CD4-positive, alpha-beta T cell (primary cell): ENCODE results near the gene RIPOR3. TPM values are rescaled to one million over a fixed set of nuclear protein-coding genes. Genes with fewer than 3 reads are reported as not detected.

Source experiments
- ATAC-seq: fragments of 200-7000 bp; cut with Tn5 transposase; one replicate; pipeline ENCODE4 v1.10.0; 2022; ENCODE audit warnings: mild to moderate bottlenecking; ENCODE audit not compliant: poor library complexity
- CTCF ChIA-PET: fragments of 350-600 bp; sonication (Branson Sonifier 250); formaldehyde crosslinking; loops from one replicate; lab custom pipeline; 2021; ENCODE audit warnings: antibody characterized with exemption, inconsistent platforms; lab: Charles Lee
- POLR2A ChIA-PET: fragments of 350-600 bp; sonication (Branson Sonifier 250); formaldehyde crosslinking; loops from one replicate; lab custom pipeline; 2021; ENCODE audit warnings: antibody characterized with exemption, inconsistent platforms; lab: Charles Lee
- DNase-seq, 14 experiments: peaks; one replicate each; pipeline ENCODE4 v3.0.0-alpha.2; 2013 to 2020; ENCODE audit warnings: mixed read lengths in 2 of 14
- H3K27ac ChIP-seq, 2 donors: one replicate each; pipeline versions ENCODE4 v1.5.1 to v1.7.0; 2013; ENCODE audit warnings: low read length in 2 of 2, low read depth in 1 of 2, mild to moderate bottlenecking in 1 of 2
- H3K27me3 ChIP-seq, 2 experiments: 1 replicate in 1 of 2; 2 replicates in 1 of 2; pipeline versions ENCODE4 v1.6.1 to v1.7.0; 2013; ENCODE audit warnings: low read length in 2 of 2, control low read depth in 1 of 2, mild to moderate bottlenecking in 1 of 2, moderate library complexity in 1 of 2; ENCODE audit not compliant: insufficient read depth in 2 of 2, control insufficient read depth in 1 of 2
- H3K36me3 ChIP-seq: one replicate; pipeline ENCODE4 v1.6.1; 2013; ENCODE audit warnings: low read length, control low read depth; ENCODE audit not compliant: insufficient read depth
- H3K4me1 ChIP-seq: one replicate; pipeline ENCODE4 v1.6.1; 2013; ENCODE audit warnings: low read length, control low read depth; ENCODE audit not compliant: insufficient read depth
- H3K4me3 ChIP-seq: one replicate; pipeline ENCODE4 v1.5.1; 2013; ENCODE audit warnings: mild to moderate bottlenecking, low read length, moderate library complexity
- H3K9me3 ChIP-seq, 2 experiments: 1 replicate in 1 of 2; 2 replicates in 1 of 2; pipeline versions ENCODE4 v1.6.1 to v1.7.0; 2013; ENCODE audit warnings: low read length in 2 of 2, mild to moderate bottlenecking in 2 of 2, control low read depth in 1 of 2, moderate library complexity in 1 of 2; ENCODE audit not compliant: control insufficient read depth in 1 of 2, insufficient read depth in 1 of 2
- H3K27ac Mint-ChIP-seq: one replicate; pipeline ENCODE4 v1.8.0; 2020; ENCODE audit warnings: mixed read lengths
- H3K27me3 Mint-ChIP-seq: one replicate; pipeline ENCODE4 v1.8.0; 2021; ENCODE audit warnings: mixed read lengths
- H3K36me3 Mint-ChIP-seq: one replicate; pipeline ENCODE4 v1.8.0; 2021; ENCODE audit warnings: low read depth, mixed read lengths
- H3K4me1 Mint-ChIP-seq: one replicate; pipeline ENCODE4 v1.8.0; 2021; ENCODE audit warnings: low read depth, mixed read lengths
- H3K4me3 Mint-ChIP-seq: one replicate; pipeline ENCODE4 v1.8.0; 2020; ENCODE audit warnings: mild to moderate bottlenecking, mixed read lengths
- H3K9me3 Mint-ChIP-seq: one replicate; pipeline ENCODE4 v1.8.0; 2020; ENCODE audit warnings: mixed read lengths
- intact Hi-C, 2 experiments: fragments of 100-400 bp; cut with DNase I in 1 of 2; cut with micrococcal nuclease in 1 of 2; formaldehyde crosslinking; loops; one replicate each; pipeline versions ENCODE4 v1.15.1 to v1.9.0; 2023 to 2025; cut with DNase I, micrococcal nuclease
- total RNA-seq, 174 experiments: library from RNA in 2 of 174; stranded (reverse) in 2 of 174; gene quantifications; one replicate each; pipeline ENCODE4 v1.2.3 and lab custom pipeline; 2021 to 2026
- TF ChIP-seq, protein P1 (sequence below): fragments of 200-600 bp; IDR thresholded peaks from one replicate; pipeline ENCODE4 v1.8.0; 2022; ENCODE audit warnings: antibody characterized with exemption, mild to moderate bottlenecking

The RIPOR3 gene
- total RNA-seq, 2 experiments from 2014 or later, result not detected

DNA sequence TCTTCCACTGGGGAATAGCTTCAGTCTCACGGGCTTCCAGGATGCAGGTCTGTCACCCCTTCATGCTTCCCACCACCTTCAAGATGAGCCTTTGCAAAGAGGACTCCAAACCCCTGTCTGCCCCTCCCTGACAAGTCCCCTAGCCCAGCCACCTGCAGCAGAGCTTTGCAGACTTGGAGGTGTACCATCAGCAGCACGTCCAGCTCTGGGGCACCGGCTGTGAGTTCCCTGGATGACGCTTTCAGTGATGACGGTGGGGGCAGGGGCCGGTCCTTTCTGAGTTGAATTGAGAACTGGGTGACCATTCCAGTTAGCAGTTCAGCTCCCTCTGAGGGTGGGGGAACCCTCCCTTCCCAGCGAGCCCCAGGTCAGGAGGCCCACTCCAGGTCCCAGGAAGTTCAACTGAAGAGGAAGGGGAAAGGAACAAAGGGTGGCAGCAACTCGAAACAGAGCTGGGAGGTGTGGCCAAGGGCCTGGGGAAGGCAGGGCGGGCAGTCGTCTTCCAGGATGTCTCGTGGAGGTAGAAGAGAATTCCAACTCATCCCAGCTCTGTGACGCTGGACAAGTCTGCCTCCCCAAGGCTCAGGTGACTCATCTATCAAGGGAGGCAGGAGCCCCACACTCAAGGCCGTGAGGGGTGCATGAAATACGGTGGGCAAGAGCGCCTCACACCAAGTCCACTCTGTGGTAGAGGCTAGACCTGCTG is 95.2 kb downstream of the RIPOR3 start:
- H3K4me1 ChIP-seq, result peaks cover 6% of the 10 kb centered on the region
- ChIA-PET CTCF (no interaction called here), POLR2A (no interaction called here)
- H3K36me3 Mint-ChIP-seq, result no peaks in the 10 kb centered on the region
- H3K36me3 ChIP-seq, result no peaks in the 10 kb centered on the region
- H3K4me1 Mint-ChIP-seq, result peaks cover 8% of the 10 kb centered on the region
- TF ChIP-seq, protein P1, sequence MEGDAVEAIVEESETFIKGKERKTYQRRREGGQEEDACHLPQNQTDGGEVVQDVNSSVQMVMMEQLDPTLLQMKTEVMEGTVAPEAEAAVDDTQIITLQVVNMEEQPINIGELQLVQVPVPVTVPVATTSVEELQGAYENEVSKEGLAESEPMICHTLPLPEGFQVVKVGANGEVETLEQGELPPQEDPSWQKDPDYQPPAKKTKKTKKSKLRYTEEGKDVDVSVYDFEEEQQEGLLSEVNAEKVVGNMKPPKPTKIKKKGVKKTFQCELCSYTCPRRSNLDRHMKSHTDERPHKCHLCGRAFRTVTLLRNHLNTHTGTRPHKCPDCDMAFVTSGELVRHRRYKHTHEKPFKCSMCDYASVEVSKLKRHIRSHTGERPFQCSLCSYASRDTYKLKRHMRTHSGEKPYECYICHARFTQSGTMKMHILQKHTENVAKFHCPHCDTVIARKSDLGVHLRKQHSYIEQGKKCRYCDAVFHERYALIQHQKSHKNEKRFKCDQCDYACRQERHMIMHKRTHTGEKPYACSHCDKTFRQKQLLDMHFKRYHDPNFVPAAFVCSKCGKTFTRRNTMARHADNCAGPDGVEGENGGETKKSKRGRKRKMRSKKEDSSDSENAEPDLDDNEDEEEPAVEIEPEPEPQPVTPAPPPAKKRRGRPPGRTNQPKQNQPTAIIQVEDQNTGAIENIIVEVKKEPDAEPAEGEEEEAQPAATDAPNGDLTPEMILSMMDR, result no peak
- no peak overlapping the region for H3K4me3 Mint-ChIP-seq
- no peak overlapping the region for H3K27ac Mint-ChIP-seq
- ATAC-seq (no peak), DNase-seq (no peak)
- H3K27ac ChIP-seq, result no peak overlapping the region
- intact Hi-C loops, result no loop called here
- no peak overlapping the region for H3K4me3 ChIP-seq
- no peaks in the 10 kb centered on the region for H3K9me3 Mint-ChIP-seq
- no peaks in the 10 kb centered on the region for H3K27me3 ChIP-seq
- H3K27me3 Mint-ChIP-seq, result peaks cover 3% of the 10 kb centered on the region
- H3K9me3 ChIP-seq, result no peaks in the 10 kb centered on the region

DNA sequence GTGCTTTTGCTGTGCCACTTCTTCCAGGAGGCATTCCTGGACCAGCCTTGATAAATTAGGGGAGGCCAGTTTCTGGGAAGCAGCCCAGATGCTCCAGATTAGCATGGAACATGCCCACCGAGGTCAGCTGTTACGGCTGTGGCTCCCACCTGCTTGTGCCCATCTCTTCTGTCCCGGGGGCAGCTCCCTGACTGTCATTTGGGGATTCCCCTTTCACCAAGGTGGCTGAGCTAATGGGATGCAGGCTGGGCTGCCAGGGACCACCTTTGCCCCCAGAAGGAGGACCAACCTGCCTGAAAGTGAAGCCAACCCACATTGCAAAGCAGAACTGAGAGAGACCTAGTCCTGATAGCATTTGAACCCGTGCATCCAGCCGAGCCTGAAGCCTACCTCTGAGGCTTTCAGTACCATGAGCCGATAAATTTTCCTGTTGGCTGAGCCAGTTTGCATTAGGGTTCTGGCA is 95.9 kb downstream of the RIPOR3 start:
- no peak overlapping the region for H3K4me3 ChIP-seq
- H3K36me3 ChIP-seq, result no peaks in the 10 kb centered on the region
- TF ChIP-seq, protein P1, result no peak
- no peaks in the 10 kb centered on the region for H3K27me3 ChIP-seq
- H3K4me3 Mint-ChIP-seq, result no peak overlapping the region
- H3K27me3 Mint-ChIP-seq, result no peaks in the 10 kb centered on the region
- peaks cover 6% of the 10 kb centered on the region for H3K4me1 ChIP-seq
- DNase-seq (no peak), ATAC-seq (no peak)
- H3K27ac ChIP-seq, result no peak overlapping the region
- ChIA-PET POLR2A (no interaction called here), CTCF (no interaction called here)
- intact Hi-C loops, result no loop called here
- H3K9me3 ChIP-seq, result no peaks in the 10 kb centered on the region
- H3K36me3 Mint-ChIP-seq, result no peaks in the 10 kb centered on the region
- peaks cover 8% of the 10 kb centered on the region for H3K4me1 Mint-ChIP-seq
- no peak overlapping the region for H3K27ac Mint-ChIP-seq
- no peaks in the 10 kb centered on the region for H3K9me3 Mint-ChIP-seq

DNA sequence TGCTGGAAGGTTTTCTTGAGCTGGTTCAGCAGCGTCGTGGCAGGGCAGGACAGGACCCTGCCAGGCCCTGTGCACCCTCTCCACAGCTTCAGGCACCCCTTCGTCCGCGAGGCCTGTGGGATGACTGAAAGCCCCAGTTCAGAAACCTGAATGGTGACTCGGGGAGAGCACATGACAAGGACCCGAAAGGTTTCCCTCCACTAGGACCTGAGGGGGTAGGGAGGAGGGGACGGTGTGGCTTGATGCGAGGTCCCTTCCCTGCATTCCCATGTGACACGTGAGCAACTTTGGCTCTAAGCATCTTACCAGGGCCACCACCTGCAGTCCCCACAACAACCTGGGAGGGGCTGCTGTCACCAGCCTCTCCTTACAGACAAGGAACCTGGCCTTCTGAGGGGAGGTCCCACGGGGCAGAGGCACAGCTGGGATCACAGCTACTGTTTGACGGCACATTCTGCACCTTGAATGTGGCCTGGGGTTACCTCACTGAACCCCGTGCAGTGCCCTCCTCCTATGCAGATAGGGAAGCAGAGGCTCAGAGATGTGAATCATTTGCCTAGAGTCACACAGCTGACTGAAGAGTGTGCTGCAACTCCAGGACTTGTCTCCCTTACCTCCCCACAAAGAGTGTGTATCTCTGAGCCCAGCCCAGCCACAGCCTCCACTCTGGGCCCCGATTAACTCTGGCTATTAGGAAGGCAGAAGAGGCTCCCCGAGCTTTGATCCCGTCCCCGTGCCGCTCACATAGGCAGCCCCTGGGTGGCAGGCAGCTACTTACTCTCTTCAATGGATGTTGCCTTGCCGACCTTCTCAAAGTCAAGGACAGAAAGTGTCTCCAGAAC is 96.5 kb downstream of the RIPOR3 start:
- H3K27ac ChIP-seq, result no peak overlapping the region
- H3K4me3 ChIP-seq, result no peak overlapping the region
- no peak overlapping the region for H3K4me3 Mint-ChIP-seq
- DNase-seq (peak in 1 of 14 experiments; percentile 22), ATAC-seq (peak; percentile 50)
- H3K9me3 Mint-ChIP-seq, result no peaks in the 10 kb centered on the region
- no peak overlapping the region for H3K27ac Mint-ChIP-seq
- no peaks in the 10 kb centered on the region for H3K36me3 Mint-ChIP-seq
- H3K4me1 Mint-ChIP-seq, result peaks cover 8% of the 10 kb centered on the region
- H3K9me3 ChIP-seq, result no peaks in the 10 kb centered on the region
- no peaks in the 10 kb centered on the region for H3K27me3 Mint-ChIP-seq
- H3K4me1 ChIP-seq, result peaks cover 6% of the 10 kb centered on the region
- no peaks in the 10 kb centered on the region for H3K36me3 ChIP-seq
- TF ChIP-seq, protein P1, result no peak
- ChIA-PET CTCF (interaction anchor here (0.9 kb wide), 1 partner anchor 116 kb away, joined by 3 read pairs; no protein-coding TSS in a partner anchor), POLR2A (interaction anchor here (1.6 kb wide), 1 partner anchor 111 kb away, joined by 4 read pairs; no protein-coding TSS in a partner anchor)
- no peaks in the 10 kb centered on the region for H3K27me3 ChIP-seq
- intact Hi-C loops, result no loop called here
